Measurements from ENCODE around the gene CARS2.
"Not testable (repeated sequence)": the region's sequence is repeated elsewhere in the genome, so short reads cannot be mapped to it uniquely, and the experiment has no call there.

The CARS2 gene

GRCh38 chr13:110706570-110707372 is 855 bp upstream of the CARS2 start:
- no peak for DNase-seq

GRCh38 chr13:110705356-110705825 is 525 bp downstream of the CARS2 start:
- DNase-seq: no peak

GRCh38 chr13:110702591-110703526 is 3.1 kb downstream of the CARS2 start:
- DNase-seq: peak; percentile 11

- no peak for DNase-seq
Observed at GRCh38 chr13:110702089-110702488, 3.8 kb downstream of the CARS2 start.

- DNase-seq: not testable (repeated sequence)
Observed at GRCh38 chr13:110701061-110701460, 4.9 kb downstream of the CARS2 start.

GRCh38 chr13:110700641-110701040 is 5.3 kb downstream of the CARS2 start:
- DNase-seq: no peak

GRCh38 chr13:110700186-110700585 is 5.7 kb downstream of the CARS2 start:
- no peak for DNase-seq

GRCh38 chr13:110699148-110700145 is 6.5 kb downstream of the CARS2 start:
- DNase-seq: no peak

- DNase-seq: no peak
Observed at GRCh38 chr13:110698689-110699088, 7.2 kb downstream of the CARS2 start.

GRCh38 chr13:110697842-110698241 is 8.1 kb downstream of the CARS2 start:
- DNase-seq: no peak

GRCh38 chr13:110696776-110697175 is 9.1 kb downstream of the CARS2 start:
- DNase-seq: no peak

GRCh38 chr13:110695774-110696173 is 10.1 kb downstream of the CARS2 start:
- not testable (repeated sequence) for DNase-seq

- DNase-seq: no peak
Observed at GRCh38 chr13:110690516-110690915, 15.4 kb downstream of the CARS2 start.

GRCh38 chr13:110689711-110690110 is 16.2 kb downstream of the CARS2 start:
- DNase-seq: no peak

- no peak for DNase-seq
Observed at GRCh38 chr13:110689041-110689440, 16.9 kb downstream of the CARS2 start.

GRCh38 chr13:110687736-110688135 is 18.2 kb downstream of the CARS2 start:
- DNase-seq: no peak

- no peak for DNase-seq
Observed at GRCh38 chr13:110685305-110686020, 20.5 kb downstream of the CARS2 start.

- no peak for DNase-seq
Observed at GRCh38 chr13:110684388-110685056, 21.4 kb downstream of the CARS2 start.

GRCh38 chr13:110683921-110684320 is 22.0 kb downstream of the CARS2 start:
- no peak for DNase-seq

GRCh38 chr13:110683203-110683883 is 22.6 kb downstream of the CARS2 start:
- no peak for DNase-seq

- DNase-seq: no peak
Observed at GRCh38 chr13:110682746-110683145, 23.2 kb downstream of the CARS2 start.

Data from GF-D8 (cell line).